Sigmoid colon (tissue), 7 donors: Measurements from ENCODE around the gene FLNC. TPM values are rescaled to one million over a fixed set of nuclear protein-coding genes. Genes with fewer than 3 reads are reported as not detected.

Source experiments
- DNase-seq: peaks from one replicate; pipeline ENCODE4 v3.0.0-alpha.2; 2019
- H3K27ac ChIP-seq, 4 donors: fragments of 200-600 bp; sonication (generic); one replicate each; pipeline ENCODE4 v1.5.1; 2016 to 2019; ENCODE audit warnings: mild to moderate bottlenecking in 1 of 4
- H3K27me3 ChIP-seq, 3 donors: fragments of 200-600 bp; sonication (generic); one replicate each; pipeline ENCODE4 v1.5.1; 2019; ENCODE audit warnings: mild to moderate bottlenecking in 1 of 3
- H3K36me3 ChIP-seq, 4 donors: fragments of 200-600 bp; sonication (generic); one replicate each; pipeline ENCODE4 v1.5.1; 2016 to 2019
- H3K4me1 ChIP-seq, 4 donors: fragments of 200-600 bp; sonication (generic); one replicate each; pipeline ENCODE4 v1.5.1; 2017 to 2019
- H3K4me3 ChIP-seq, 4 donors: fragments of 200-600 bp; sonication (generic); one replicate each; pipeline ENCODE4 v1.5.1; 2017 to 2019; ENCODE audit warnings: mild to moderate bottlenecking in 2 of 4, moderate library complexity in 1 of 4
- H3K9me3 ChIP-seq, 4 donors: fragments of 200-600 bp in 3 of 4; sonication (generic) in 3 of 4; one replicate each; pipeline versions ENCODE4 v1.5.1 to v1.6.1; 2013 to 2019
- EP300 ChIP-seq, 4 donors: sonication (generic); formaldehyde crosslinking; IDR thresholded peaks; one replicate each; pipeline ENCODE4 v1.6.1; 2017; ENCODE audit warnings: antibody characterized with exemption in 4 of 4
- POLR2A ChIP-seq, 2 donors: fragments of 450-650 bp; IDR thresholded peaks; one replicate each; pipeline ENCODE4 v1.6.1; 2016; ENCODE audit warnings: antibody characterized with exemption in 2 of 2, mild to moderate bottlenecking in 2 of 2, moderate library complexity in 2 of 2
- POLR2AphosphoS5 ChIP-seq, 4 donors: sonication (generic); formaldehyde crosslinking; IDR thresholded peaks; one replicate each; pipeline ENCODE4 v1.6.1; 2017; ENCODE audit warnings: antibody characterized with exemption in 4 of 4
- WGBS, 2 donors: extraction: QIAGEN DNeasy Blood & Tissue Kit; methylation state at CpG; one replicate each; pipeline ENCODE4 v1.1.7; 2013; 5-methylcytosine and 5-hydroxymethylcytosine counted together
- intact Hi-C: fragments of 100-400 bp; cut with DNase I; formaldehyde crosslinking; loops from one replicate; pipeline ENCODE4 v1.15.1; 2023
- polyA plus RNA-seq, 3 donors: library from polyadenylated mRNA; stranded (reverse); fragments of 200-250 nt; gene quantifications; one replicate each; pipeline ENCODE4 v1.2.3, GENCODE V29; 2013
- total RNA-seq, 4 donors: library from RNA; depleted of rRNA; stranded (reverse); fragments of >200 nt; gene quantifications; one replicate each; pipeline ENCODE4 v1.1.0, GENCODE V29; 2016
- TF ChIP-seq, protein P1 (sequence below), 4 experiments: fragments of 450-650 bp in 3 of 4; fragments of 200-600 bp in 1 of 4; IDR thresholded peaks; one replicate each; pipeline ENCODE4 v1.5.1; 2016 to 2019; ENCODE audit warnings: antibody characterized with exemption in 4 of 4, mild to moderate bottlenecking in 3 of 4, moderate library complexity in 2 of 4
- donor health status: healthy with polysubstance abuse.
- donor health status: Bipolar disorder and iron deficiency.
- donor health status: healthy.

The FLNC gene
- total and polyA plus RNA-seq, 7 donors = 0.69 to 489 (median 95.3) TPM

DNA sequence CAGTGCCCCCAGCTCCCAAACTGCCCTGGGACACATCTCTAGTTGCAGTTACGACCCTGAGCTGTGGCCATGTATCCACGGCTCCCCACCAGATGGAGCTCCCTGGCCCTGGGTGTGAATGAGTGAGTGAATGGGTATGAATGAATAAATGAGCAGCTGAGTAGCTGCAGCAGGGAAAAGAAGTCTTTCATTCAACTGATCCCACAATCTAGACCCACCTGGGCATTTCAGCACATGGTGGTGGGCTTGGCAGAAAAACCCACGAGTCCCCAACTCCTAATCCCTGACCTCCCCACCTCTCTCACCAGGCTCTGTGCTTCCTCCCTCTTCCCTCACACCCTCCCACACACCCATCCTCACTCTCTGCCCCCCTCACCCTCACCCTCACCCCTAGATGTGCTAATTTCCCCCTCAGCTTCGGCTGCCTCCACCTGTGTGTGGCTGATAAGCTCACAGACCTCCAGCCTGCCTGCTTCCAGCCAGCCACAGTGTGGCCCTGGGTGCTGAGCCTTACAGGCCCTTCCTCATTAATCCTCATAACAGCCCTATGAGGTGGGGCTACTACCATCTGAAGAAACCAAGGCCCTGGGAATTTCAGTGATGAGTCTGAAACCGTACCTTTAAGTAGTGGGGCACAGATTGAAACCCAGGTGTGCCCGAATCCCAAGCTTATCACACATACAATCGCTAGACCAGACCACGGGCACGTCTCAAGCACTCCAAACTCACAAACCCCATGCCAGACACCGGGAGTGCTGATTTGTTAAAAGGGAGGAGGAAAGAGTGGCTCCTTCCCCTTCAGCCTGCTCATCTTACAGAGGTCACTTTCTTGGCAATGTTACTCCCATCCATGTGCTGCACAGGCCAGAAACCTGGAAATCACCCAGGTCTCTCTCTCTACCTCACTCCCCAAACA is 30.2 kb downstream of the FLNC start:
- Histone ChIP-seq H3K36me3 (peaks cover 21 to 36% (median 25%) of the 10 kb centered on the region in 4 donors), H3K27me3 (no peaks in the 10 kb centered on the region), H3K27ac (peak overlapping the region; percentile 75 to 90 (median 84)), H3K4me1 (peaks cover 0 to 52% (median 45%) of the 10 kb centered on the region in 4 donors), H3K9me3 (no peaks in the 10 kb centered on the region), H3K4me3 (no peak overlapping the region)
- 57 to 58% methylated on average over 10 of the region's 10 CpGs for WGBS, 2 donors
- intact Hi-C loops = loop anchor here (5.0 kb wide), 1 partner anchor 68 kb away; the partner anchor contains the start of gene CCDC136
- no peak for TF ChIP-seq POLR2A (IDR thresholded peaks at IDR 0.05)
- TF ChIP-seq, protein P1, sequence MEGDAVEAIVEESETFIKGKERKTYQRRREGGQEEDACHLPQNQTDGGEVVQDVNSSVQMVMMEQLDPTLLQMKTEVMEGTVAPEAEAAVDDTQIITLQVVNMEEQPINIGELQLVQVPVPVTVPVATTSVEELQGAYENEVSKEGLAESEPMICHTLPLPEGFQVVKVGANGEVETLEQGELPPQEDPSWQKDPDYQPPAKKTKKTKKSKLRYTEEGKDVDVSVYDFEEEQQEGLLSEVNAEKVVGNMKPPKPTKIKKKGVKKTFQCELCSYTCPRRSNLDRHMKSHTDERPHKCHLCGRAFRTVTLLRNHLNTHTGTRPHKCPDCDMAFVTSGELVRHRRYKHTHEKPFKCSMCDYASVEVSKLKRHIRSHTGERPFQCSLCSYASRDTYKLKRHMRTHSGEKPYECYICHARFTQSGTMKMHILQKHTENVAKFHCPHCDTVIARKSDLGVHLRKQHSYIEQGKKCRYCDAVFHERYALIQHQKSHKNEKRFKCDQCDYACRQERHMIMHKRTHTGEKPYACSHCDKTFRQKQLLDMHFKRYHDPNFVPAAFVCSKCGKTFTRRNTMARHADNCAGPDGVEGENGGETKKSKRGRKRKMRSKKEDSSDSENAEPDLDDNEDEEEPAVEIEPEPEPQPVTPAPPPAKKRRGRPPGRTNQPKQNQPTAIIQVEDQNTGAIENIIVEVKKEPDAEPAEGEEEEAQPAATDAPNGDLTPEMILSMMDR (IDR thresholded peaks at IDR 0.05) = no peak
- TF ChIP-seq EP300 (IDR thresholded peaks at IDR 0.05) = no peak
- TF ChIP-seq POLR2AphosphoS5 (IDR thresholded peaks at IDR 0.05) = peak in 2 of 4 donors; percentile 19 to 27
- DNase-seq = no peak

DNA sequence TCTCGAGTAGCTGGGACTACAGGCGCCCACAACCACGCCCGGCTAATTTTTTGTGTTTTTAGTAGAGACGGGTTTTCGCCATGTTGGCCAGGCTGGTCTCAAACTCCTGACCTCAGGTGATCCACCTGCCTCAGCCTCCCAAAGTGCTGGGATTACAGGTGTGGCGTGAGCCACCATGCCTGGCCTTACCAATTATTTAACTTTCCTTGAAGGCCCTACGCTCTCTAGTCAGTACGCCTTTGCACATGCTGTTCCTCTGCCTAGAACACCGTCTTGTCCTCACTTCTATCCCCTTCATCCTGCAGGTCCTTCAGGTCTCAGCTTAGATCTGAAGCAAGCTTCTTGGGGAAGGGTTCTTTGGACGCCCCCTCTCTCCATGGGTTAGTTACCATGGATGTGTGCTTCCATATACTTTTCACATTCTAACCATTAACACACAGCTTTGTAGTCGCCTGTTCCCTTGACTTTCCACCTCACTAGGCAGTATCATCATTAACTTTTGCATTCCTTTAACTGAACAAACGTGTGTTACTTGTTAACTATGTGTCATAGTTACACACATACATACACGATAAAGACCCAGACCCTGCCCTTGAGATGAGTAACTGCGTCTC is 31.9 kb downstream of the FLNC start:
- Histone ChIP-seq H3K27ac (peak overlapping the region; percentile 81 to 90 (median 85)), H3K9me3 (no peaks in the 10 kb centered on the region), H3K27me3 (no peaks in the 10 kb centered on the region), H3K4me1 (peaks cover 0 to 48% (median 45%) of the 10 kb centered on the region in 4 donors), H3K36me3 (peaks cover 6 to 29% (median 13%) of the 10 kb centered on the region in 4 donors), H3K4me3 (peak overlapping the region; percentile 77 to 91 (median 82))
- intact Hi-C loops = loop anchor here (5.0 kb wide), 1 partner anchor 70 kb away; the partner anchor contains the start of gene CCDC136
- 68 to 74% methylated on average over 15 of the region's 15 CpGs for WGBS, 2 donors
- no peak for DNase-seq
- TF ChIP-seq POLR2AphosphoS5 (IDR thresholded peaks at IDR 0.05) = no peak
- TF ChIP-seq POLR2A (IDR thresholded peaks at IDR 0.05) = no peak
- TF ChIP-seq, protein P1 (IDR thresholded peaks at IDR 0.05) = no peak
- no peak for TF ChIP-seq EP300 (IDR thresholded peaks at IDR 0.05)

DNA sequence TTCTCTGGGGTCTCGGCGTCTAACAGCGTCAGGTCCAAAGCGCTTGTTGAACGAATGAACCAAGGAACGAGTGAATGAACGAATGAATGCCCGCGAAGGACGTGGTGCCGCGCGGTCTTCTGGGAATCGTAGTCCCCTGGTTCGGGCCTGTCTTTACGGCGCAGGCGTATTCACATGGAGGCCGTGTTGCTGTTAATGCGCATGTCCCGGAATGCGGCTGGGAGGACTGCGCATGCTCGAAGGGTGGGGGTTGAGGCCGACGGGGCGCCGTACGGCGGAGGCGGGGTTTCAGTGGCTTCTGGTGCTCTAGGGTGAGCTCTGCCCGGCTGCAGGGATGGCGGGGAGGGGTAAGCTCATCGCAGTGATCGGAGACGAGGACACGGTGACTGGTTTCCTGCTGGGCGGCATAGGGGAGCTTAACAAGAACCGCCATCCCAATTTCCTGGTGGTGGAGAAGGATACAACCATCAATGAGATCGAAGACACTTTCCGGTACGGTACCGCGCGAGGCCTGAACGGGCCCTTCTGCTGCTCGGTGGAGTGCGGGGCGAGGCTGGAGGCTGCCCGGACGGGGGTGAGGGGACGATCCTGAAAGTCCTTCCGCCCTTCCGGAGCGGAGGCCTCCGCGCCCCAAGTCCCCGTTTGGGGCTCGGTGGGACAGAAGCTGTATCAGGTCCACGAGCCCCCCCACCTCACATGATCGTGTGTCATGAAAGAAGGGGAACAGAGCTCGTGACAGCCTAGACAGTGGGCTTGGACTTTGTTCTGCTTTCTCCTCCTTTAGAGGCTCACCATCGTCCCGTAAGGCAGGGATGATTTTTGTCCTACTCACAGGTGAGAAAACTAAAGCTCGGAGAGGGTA is 32.6 kb downstream of the FLNC start, which contains the start of gene ATP6V1F:
Gene ATP6V1F (plus strand): TSS at position 286 of the 862 bp plus-strand sequence. CDS start 49 bp downstream, at position 335.
- Histone ChIP-seq H3K9me3 (no peaks in the 10 kb centered on the region), H3K27me3 (no peaks in the 10 kb centered on the region), H3K4me1 (peaks cover 0 to 48% (median 45%) of the 10 kb centered on the region in 4 donors), H3K27ac (peak within 1 kb of the TSS; percentile 81 to 90 (median 85)), H3K4me3 (peak within 1 kb of the TSS; percentile 77 to 91 (median 82)), H3K36me3 (peaks cover 6 to 28% (median 12%) of the 10 kb centered on the region in 4 donors)
- TF ChIP-seq POLR2A (IDR thresholded peaks at IDR 0.05) = peak; percentile 75 to 78
- peak; percentile 89 to 94 (median 90) for TF ChIP-seq POLR2AphosphoS5 (IDR thresholded peaks at IDR 0.05)
- peak in 1 of 4 donors; percentile 39 for TF ChIP-seq EP300 (IDR thresholded peaks at IDR 0.05)
- TF ChIP-seq, protein P1 (IDR thresholded peaks at IDR 0.05) = peak in 1 of 4 experiments; percentile 18
- intact Hi-C loops = loop anchor here (5.0 kb wide), 1 partner anchor 71 kb away; the partner anchor contains the start of gene CCDC136
- peak; percentile 99 for DNase-seq
- WGBS, 2 donors = 0% methylated on average over 65 of the region's 65 CpGs
